Melanocyte of skin (primary cell): ENCODE results near the gene GRK1. TPM values are rescaled to one million over a fixed set of nuclear protein-coding genes. Genes with fewer than 3 reads are reported as not detected.

Experiments used
- total RNA-seq, 2 donors: library from RNA; depleted of rRNA; stranded (reverse); fragments of >200 nt; gene quantifications; 2 replicates each; pipeline ENCODE4 v1.2.3, GENCODE V29; 2012

The GRK1 gene
- total RNA-seq, result not detected

GRCh38 chr13:113666951-113667701, at the start of gene GRK1:
TSS of gene GRK1 (plus strand) at chr13:113667219. CDS start at chr13:113667387, 168 bp downstream.

GRCh38 chr13:113657851-113658741, 8.9 kb upstream of the GRK1 start, which contains the start of gene ATP4B:
TSS of gene ATP4B (minus strand) at chr13:113658198. CDS start at chr13:113658144, 54 bp downstream.

GRCh38 chr13:113758651-113759524, 91.9 kb downstream of the GRK1 start, which contains the start of gene TMEM255B:
TSS of gene TMEM255B (plus strand) at chr13:113759226. CDS start at chr13:113759270, 44 bp downstream.

Other genes starting within 250 kb of the GRK1 start
- gene ADPRHL1, start 213.7 kb upstream of the GRK1 start, total RNA-seq, result under 1 TPM; 0.33 to 0.69 TPM
- gene DCUN1D2, start 176.5 kb upstream of the GRK1 start, total RNA-seq, result 1 to 10 TPM; 4.5 to 5.3 TPM
- gene TFDP1, start 82.5 kb upstream of the GRK1 start, total RNA-seq, result 10 to 100 TPM; 40.6 to 62.6 TPM
- not detected for gene ATP4B, start 9.0 kb upstream of the GRK1 start, total RNA-seq
- under 1 TPM; under 0.01 to 1.00 TPM for gene TMEM255B, start 92.0 kb downstream of the GRK1 start, total RNA-seq
- gene GAS6, start 196.9 kb downstream of the GRK1 start, total RNA-seq, result 10 to 100 TPM; 15.8 to 19.3 TPM